Mesothelial cell of epicardium (in vitro differentiated cells): ENCODE results near the gene AKAP13. TPM values are rescaled to one million over a fixed set of nuclear protein-coding genes. Genes with fewer than 3 reads are reported as not detected.
A peak's percentile ranks its signal among the peaks of the same experiment; 100 is the strongest.

Source experiments
- DNase-seq, 2 experiments: peaks; one replicate each; pipeline ENCODE4 v3.0.0; 2021; ENCODE audit warnings: low spot score in 2 of 2; ENCODE audit not compliant: unreplicated experiment in 2 of 2
- H3K27ac Mint-ChIP-seq: 2 replicates; pipeline ENCODE4 v1.8.0; 2021; ENCODE audit warnings: mixed read lengths
- H3K27me3 Mint-ChIP-seq: 2 replicates; pipeline ENCODE4 v1.8.0; 2021; ENCODE audit warnings: low read depth, mixed read lengths
- H3K36me3 Mint-ChIP-seq: 2 replicates; pipeline ENCODE4 v1.8.0; 2021; ENCODE audit warnings: mixed read lengths
- H3K4me1 Mint-ChIP-seq: 2 replicates; pipeline ENCODE4 v1.8.0; 2021; ENCODE audit warnings: mixed read lengths
- H3K4me3 Mint-ChIP-seq: 2 replicates; pipeline ENCODE4 v1.8.0; 2021; ENCODE audit warnings: mild to moderate bottlenecking, moderate library complexity, mixed read lengths
- H3K9me3 Mint-ChIP-seq: 2 replicates; pipeline ENCODE4 v1.8.0; 2021; ENCODE audit warnings: mixed read lengths
- total RNA-seq: library from RNA; stranded (reverse); gene quantifications from 3 replicates; pipeline ENCODE4 v1.2.1, GENCODE V29; 2021
- TF ChIP-seq, protein P1 (sequence below): fragments of 200-600 bp; sonication (generic); IDR thresholded peaks from one replicate; pipeline ENCODE4 v1.5.0; 2021; ENCODE audit warnings: antibody characterized with exemption; ENCODE audit not compliant: unreplicated experiment

Gene AKAP13
- total RNA-seq, 1 donor from 2014 or later, result 109 TPM

DNA sequence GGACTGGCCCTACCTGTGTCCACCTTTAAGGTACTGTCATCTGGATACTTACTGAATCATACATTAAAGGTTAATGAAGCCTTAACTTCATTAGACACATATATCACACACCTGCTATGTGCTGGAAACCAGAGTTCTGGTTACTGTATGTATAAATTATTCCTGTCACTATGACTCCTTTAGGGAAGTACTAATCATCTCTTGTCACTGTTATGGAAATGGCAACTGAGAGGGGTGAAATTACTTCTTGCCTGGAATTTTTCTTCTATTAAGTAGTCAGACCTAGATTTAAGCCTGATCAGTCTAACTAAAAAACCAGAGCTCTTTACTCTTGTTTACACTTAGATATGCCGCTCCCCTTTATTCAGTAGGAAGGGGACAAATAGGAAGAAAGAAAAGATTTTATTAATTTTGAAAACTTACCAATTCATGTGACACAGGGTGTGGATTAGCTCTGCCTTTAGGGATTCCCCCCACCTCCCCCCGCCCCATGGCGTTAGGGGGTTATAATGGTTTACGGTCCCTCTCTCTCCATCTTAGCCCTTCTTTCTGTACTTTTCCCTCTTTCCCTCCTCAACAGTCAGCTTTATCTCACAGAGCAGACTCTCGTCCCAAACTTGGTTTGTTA is 261.8 kb downstream of the AKAP13 start:
- peak overlapping the region; percentile 92 for H3K27ac Mint-ChIP-seq
- no peak for DNase-seq
- peaks cover 4% of the 10 kb centered on the region for H3K4me1 Mint-ChIP-seq
- H3K9me3 Mint-ChIP-seq, result peaks cover 5% of the 10 kb centered on the region
- peak overlapping the region; percentile 11 for H3K4me3 Mint-ChIP-seq
- H3K27me3 Mint-ChIP-seq, result no peaks in the 10 kb centered on the region
- TF ChIP-seq, protein P1, sequence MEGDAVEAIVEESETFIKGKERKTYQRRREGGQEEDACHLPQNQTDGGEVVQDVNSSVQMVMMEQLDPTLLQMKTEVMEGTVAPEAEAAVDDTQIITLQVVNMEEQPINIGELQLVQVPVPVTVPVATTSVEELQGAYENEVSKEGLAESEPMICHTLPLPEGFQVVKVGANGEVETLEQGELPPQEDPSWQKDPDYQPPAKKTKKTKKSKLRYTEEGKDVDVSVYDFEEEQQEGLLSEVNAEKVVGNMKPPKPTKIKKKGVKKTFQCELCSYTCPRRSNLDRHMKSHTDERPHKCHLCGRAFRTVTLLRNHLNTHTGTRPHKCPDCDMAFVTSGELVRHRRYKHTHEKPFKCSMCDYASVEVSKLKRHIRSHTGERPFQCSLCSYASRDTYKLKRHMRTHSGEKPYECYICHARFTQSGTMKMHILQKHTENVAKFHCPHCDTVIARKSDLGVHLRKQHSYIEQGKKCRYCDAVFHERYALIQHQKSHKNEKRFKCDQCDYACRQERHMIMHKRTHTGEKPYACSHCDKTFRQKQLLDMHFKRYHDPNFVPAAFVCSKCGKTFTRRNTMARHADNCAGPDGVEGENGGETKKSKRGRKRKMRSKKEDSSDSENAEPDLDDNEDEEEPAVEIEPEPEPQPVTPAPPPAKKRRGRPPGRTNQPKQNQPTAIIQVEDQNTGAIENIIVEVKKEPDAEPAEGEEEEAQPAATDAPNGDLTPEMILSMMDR, result no peak
- H3K36me3 Mint-ChIP-seq, result peaks cover 28% of the 10 kb centered on the region

DNA sequence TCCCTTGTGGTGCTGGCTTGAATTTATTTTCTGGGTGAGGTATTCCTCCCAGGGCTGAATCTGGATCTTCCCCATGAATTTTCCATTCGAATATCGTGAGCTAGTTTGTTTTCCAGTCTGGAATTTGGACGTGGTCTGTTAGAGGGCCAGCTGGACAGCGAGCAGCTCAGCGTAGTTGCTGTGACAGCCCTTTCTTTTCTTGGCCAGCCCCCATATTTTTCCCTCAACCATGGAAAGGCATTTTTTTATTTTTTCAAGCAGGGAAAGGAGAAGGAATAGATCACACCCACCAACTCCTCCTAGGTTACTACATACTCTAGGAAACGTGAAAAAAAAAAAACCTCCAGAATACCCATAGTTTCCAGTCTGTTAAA is 262.3 kb downstream of the AKAP13 start:
- TF ChIP-seq, protein P1, result no peak
- Mint-ChIP-seq H3K9me3 (peaks cover 3% of the 10 kb centered on the region), H3K4me3 (peak overlapping the region; percentile 11), H3K4me1 (peaks cover 4% of the 10 kb centered on the region), H3K27me3 (no peaks in the 10 kb centered on the region), H3K27ac (peak overlapping the region; percentile 92), H3K36me3 (peaks cover 27% of the 10 kb centered on the region)
- no peak for DNase-seq

DNA sequence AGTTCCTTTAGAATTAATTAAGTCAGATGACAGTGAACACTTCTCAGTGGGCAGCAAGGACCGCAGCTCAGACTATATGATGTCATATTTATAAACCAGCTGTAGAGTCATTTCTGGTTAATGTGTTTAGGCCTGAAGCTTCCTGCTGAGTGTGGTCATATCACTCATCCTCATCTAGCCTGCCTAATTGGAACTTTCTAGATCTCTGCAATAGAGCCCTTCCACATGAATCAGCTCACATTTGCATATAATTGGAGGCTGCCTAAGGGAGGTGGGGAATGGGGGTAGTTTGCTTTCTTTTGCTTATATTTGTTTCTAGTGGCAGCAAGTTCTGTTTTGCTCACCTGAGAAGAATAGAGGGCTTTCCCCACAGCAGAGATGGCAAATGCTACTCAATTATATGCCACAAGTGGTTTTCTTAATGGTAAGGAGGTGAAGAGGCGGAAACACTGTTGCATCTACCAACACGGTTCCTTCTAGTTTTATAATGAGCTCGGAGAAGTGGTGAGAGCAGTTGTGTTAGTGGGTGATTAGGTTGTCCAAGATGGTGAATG is 266.2 kb downstream of the AKAP13 start:
- no peak overlapping the region for H3K27ac Mint-ChIP-seq
- peaks cover 8% of the 10 kb centered on the region for H3K4me1 Mint-ChIP-seq
- peaks cover 3% of the 10 kb centered on the region for H3K9me3 Mint-ChIP-seq
- no peak overlapping the region for H3K4me3 Mint-ChIP-seq
- peaks cover 17% of the 10 kb centered on the region for H3K36me3 Mint-ChIP-seq
- no peak for DNase-seq
- H3K27me3 Mint-ChIP-seq, result no peaks in the 10 kb centered on the region
- TF ChIP-seq, protein P1, result no peak

DNA sequence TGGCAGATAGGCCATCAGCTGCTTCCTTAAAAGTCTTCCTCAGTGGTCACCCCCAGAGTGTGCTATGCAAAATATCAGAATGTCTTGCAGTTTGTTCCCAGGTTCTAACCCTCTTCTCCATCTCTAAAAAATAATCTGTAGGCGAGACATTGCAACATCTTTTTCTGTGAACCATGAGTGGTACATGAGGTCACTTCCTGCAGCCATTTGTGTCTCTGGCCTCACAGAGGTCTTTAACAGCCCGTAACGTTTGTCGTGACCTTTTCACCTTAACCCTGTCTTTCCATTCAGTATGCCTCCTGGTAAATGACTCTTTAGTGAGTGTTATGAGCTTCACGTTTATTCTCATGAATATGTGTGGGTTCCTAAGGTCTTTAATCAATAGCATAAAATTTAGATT is 269.0 kb downstream of the AKAP13 start:
- no peak overlapping the region for H3K4me3 Mint-ChIP-seq
- H3K4me1 Mint-ChIP-seq, result peaks cover 4% of the 10 kb centered on the region
- H3K9me3 Mint-ChIP-seq, result peaks cover 3% of the 10 kb centered on the region
- H3K27ac Mint-ChIP-seq, result no peak overlapping the region
- TF ChIP-seq, protein P1, result no peak
- H3K27me3 Mint-ChIP-seq, result no peaks in the 10 kb centered on the region
- peaks cover 14% of the 10 kb centered on the region for H3K36me3 Mint-ChIP-seq
- DNase-seq, result no peak

DNA sequence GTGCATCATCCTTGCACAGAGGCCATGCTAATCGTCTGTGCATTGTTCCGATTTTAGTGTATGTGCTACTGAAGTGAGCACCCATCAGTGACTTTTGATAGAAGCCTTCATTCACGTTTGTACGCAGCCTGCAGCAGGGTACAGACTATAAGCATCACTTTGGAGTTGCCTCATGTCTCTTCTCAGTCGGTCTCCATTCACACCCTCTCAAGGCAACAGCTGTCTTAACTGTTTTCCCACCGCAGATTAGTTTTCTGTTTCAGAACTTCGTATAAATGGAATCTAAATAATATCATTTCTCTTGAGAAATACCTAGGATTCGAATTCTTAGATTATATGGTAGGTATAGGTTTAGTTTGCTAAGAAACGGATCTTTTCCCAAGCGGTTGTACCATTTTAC is 271.1 kb downstream of the AKAP13 start:
- H3K36me3 Mint-ChIP-seq, result peaks cover 17% of the 10 kb centered on the region
- DNase-seq, result no peak
- H3K4me3 Mint-ChIP-seq, result no peak overlapping the region
- no peak overlapping the region for H3K27ac Mint-ChIP-seq
- peaks cover 4% of the 10 kb centered on the region for H3K4me1 Mint-ChIP-seq
- H3K27me3 Mint-ChIP-seq, result no peaks in the 10 kb centered on the region
- H3K9me3 Mint-ChIP-seq, result peaks cover 3% of the 10 kb centered on the region
- TF ChIP-seq, protein P1, result no peak
